H9 (cell line): ENCODE data around the gene NEURL3. TPM values are rescaled to one million over a fixed set of nuclear protein-coding genes. Genes with fewer than 3 reads are reported as not detected.

Experiments
- DNase-seq: peaks from one replicate; pipeline ENCODE4 v3.0.0-alpha.2; 2017
- H2AFZ ChIP-seq: one replicate; pipeline ENCODE4 v1.6.1; 2013; ENCODE audit warnings: mild to moderate bottlenecking, low read length, control low read depth, moderate library complexity
- H2AK5ac ChIP-seq: 2 replicates; pipeline ENCODE4 v1.6.1; 2013; ENCODE audit warnings: low read length, control low read depth, mixed read lengths; ENCODE audit not compliant: insufficient read length
- H2BK120ac ChIP-seq: one replicate; pipeline ENCODE4 v1.6.1; 2013; ENCODE audit warnings: low read depth, mild to moderate bottlenecking, low read length, control low read depth, inconsistent platforms; ENCODE audit not compliant: poor library complexity, severe bottlenecking
- H2BK12ac ChIP-seq: 2 replicates; pipeline ENCODE4 v1.6.1; 2013; ENCODE audit warnings: low read length, control low read depth, mixed read lengths, low read depth; ENCODE audit not compliant: insufficient read length
- H2BK15ac ChIP-seq: 2 replicates; pipeline ENCODE4 v1.6.1; 2013; ENCODE audit warnings: low read depth, low read length, control low read depth
- H2BK20ac ChIP-seq: one replicate; pipeline ENCODE4 v1.6.1; 2013; ENCODE audit warnings: low read depth, mild to moderate bottlenecking, low read length, control low read depth, inconsistent platforms; ENCODE audit not compliant: poor library complexity, severe bottlenecking
- H2BK5ac ChIP-seq: 2 replicates; pipeline ENCODE4 v1.6.1; 2013; ENCODE audit warnings: low read length, control low read depth, mixed read lengths; ENCODE audit not compliant: insufficient read length
- H3K14ac ChIP-seq: 2 replicates; pipeline ENCODE4 v1.6.1; 2013; ENCODE audit warnings: low read length, control low read depth; ENCODE audit not compliant: insufficient read depth
- H3K18ac ChIP-seq: 2 replicates; pipeline ENCODE4 v1.6.1; 2013; ENCODE audit warnings: low read depth, mild to moderate bottlenecking, mixed read lengths, low read length, control low read depth; ENCODE audit not compliant: insufficient read length
- H3K23ac ChIP-seq: 2 replicates; pipeline ENCODE4 v1.6.1; 2013; ENCODE audit warnings: low read length, control low read depth, mixed read lengths, low read depth; ENCODE audit not compliant: insufficient read length
- H3K23me2 ChIP-seq: 2 replicates; pipeline ENCODE4 v1.6.1; 2013; ENCODE audit warnings: low read depth, mild to moderate bottlenecking, mixed read lengths, low read length, control low read depth; ENCODE audit not compliant: insufficient read length, poor library complexity, severe bottlenecking
- H3K27ac ChIP-seq: 2 replicates; pipeline ENCODE4 v1.5.1; 2013; ENCODE audit warnings: low read length, control low read depth, mixed read lengths, low read depth; ENCODE audit not compliant: insufficient read length
- H3K27me3 ChIP-seq: 2 replicates; pipeline ENCODE4 v1.6.1; 2013; ENCODE audit warnings: low read length, control low read depth, inconsistent platforms; ENCODE audit not compliant: insufficient read depth
- H3K4ac ChIP-seq: 2 replicates; pipeline ENCODE4 v1.6.1; 2013; ENCODE audit warnings: low read depth, mild to moderate bottlenecking, control low read depth, inconsistent platforms, low read length, moderate library complexity
- H3K4me1 ChIP-seq: 2 replicates; pipeline ENCODE4 v1.6.1; 2013; ENCODE audit warnings: low read length, control low read depth, inconsistent platforms; ENCODE audit not compliant: insufficient read depth
- H3K4me2 ChIP-seq: 2 replicates; pipeline ENCODE4 v1.6.1; 2013; ENCODE audit warnings: low read length, control low read depth, mixed read lengths; ENCODE audit not compliant: insufficient read length, insufficient read depth
- H3K56ac ChIP-seq: 2 replicates; pipeline ENCODE4 v1.6.1; 2013; ENCODE audit warnings: low read depth, mild to moderate bottlenecking, mixed read lengths, low read length, control low read depth; ENCODE audit not compliant: insufficient read length
- H3K79me1 ChIP-seq: 2 replicates; pipeline ENCODE4 v1.6.1; 2013; ENCODE audit warnings: low read depth, mild to moderate bottlenecking, moderate library complexity, low read length, control low read depth, inconsistent platforms; ENCODE audit not compliant: insufficient read depth, poor library complexity, severe bottlenecking
- H3K79me2 ChIP-seq: 2 replicates; pipeline ENCODE4 v1.6.1; 2013; ENCODE audit warnings: low read length, control low read depth, inconsistent platforms; ENCODE audit not compliant: insufficient read depth
- H3K9ac ChIP-seq: 2 replicates; pipeline ENCODE4 v1.6.1; 2013; ENCODE audit warnings: low read length, control low read depth, mixed read lengths; ENCODE audit not compliant: insufficient read length; ENCODE audit errors: extremely low read depth
- H3K9me3 ChIP-seq: one replicate; pipeline ENCODE4 v1.6.1; 2013; ENCODE audit warnings: low read depth, low read length, inconsistent platforms; ENCODE audit not compliant: control insufficient read depth
- H3T11ph ChIP-seq: one replicate; pipeline ENCODE4 v1.6.1; 2013; ENCODE audit warnings: mild to moderate bottlenecking, low read length, control low read depth, inconsistent platforms
- H4K20me1 ChIP-seq: one replicate; pipeline ENCODE4 v1.6.1; 2013; ENCODE audit not compliant: control insufficient read depth, insufficient read length, insufficient read depth
- H4K5ac ChIP-seq: 2 replicates; pipeline ENCODE4 v1.6.1; 2013; ENCODE audit warnings: low read depth, mild to moderate bottlenecking, mixed read lengths, low read length, control low read depth; ENCODE audit not compliant: insufficient read length
- H4K8ac ChIP-seq: replicated peaks from 2 replicates; pipeline ENCODE4 v1.6.1; 2013; ENCODE audit warnings: low read length, control low read depth, mixed read lengths, low read depth; ENCODE audit not compliant: insufficient read length
- H4K91ac ChIP-seq: 2 replicates; pipeline ENCODE4 v1.6.1; 2013; ENCODE audit warnings: low read depth, mild to moderate bottlenecking, moderate library complexity, mixed read lengths, low read length, control low read depth; ENCODE audit not compliant: insufficient read length
- H3K27ac Mint-ChIP-seq, 3 experiments: 2 replicates in 2 of 3; 3 replicates in 1 of 3; pipeline ENCODE4 v1.8.0; 2020 to 2021; ENCODE audit warnings: mixed read lengths in 3 of 3, mild to moderate bottlenecking in 1 of 3, moderate library complexity in 1 of 3
- H3K27me3 Mint-ChIP-seq: 2 replicates; pipeline ENCODE4 v1.8.0; 2021; ENCODE audit warnings: low read depth, mild to moderate bottlenecking, moderate library complexity, mixed read lengths
- H3K36me3 Mint-ChIP-seq, 3 experiments: 2 replicates in 2 of 3; 3 replicates in 1 of 3; pipeline ENCODE4 v1.8.0; 2020 to 2021; ENCODE audit warnings: low read depth in 3 of 3, mixed read lengths in 3 of 3; ENCODE audit not compliant: insufficient read depth in 1 of 3
- H3K4me1 Mint-ChIP-seq, 2 experiments: 2 replicates each; pipeline ENCODE4 v1.8.0; 2020; ENCODE audit warnings: mixed read lengths in 2 of 2
- H3K4me3 Mint-ChIP-seq, 2 experiments: 2 replicates in 1 of 2; 3 replicates in 1 of 2; pipeline ENCODE4 v1.8.0; 2020 to 2021; ENCODE audit warnings: mild to moderate bottlenecking in 2 of 2, mixed read lengths in 2 of 2, moderate library complexity in 1 of 2
- H3K9me3 Mint-ChIP-seq, 2 experiments: 2 replicates in 1 of 2; 3 replicates in 1 of 2; pipeline ENCODE4 v1.8.0; 2020; ENCODE audit warnings: mild to moderate bottlenecking in 2 of 2, mixed read lengths in 2 of 2, moderate library complexity in 1 of 2
- CTCF ChIP-seq: fragments of 200-600 bp; sonication (generic); conservative IDR thresholded peaks from 3 replicates; pipeline ENCODE4 v1.8.0; 2021; ENCODE audit warnings: antibody characterized with exemption, mild to moderate bottlenecking
- WGBS: extraction: QIAGEN DNeasy Blood & Tissue Kit; methylation state at CpG from one replicate; pipeline ENCODE4 v1.1.7; 2013; ENCODE audit warnings: missing lambda C conversion rate, low lambda C conversion rate, mixed read lengths; ENCODE audit not compliant: insufficient read length; ENCODE audit errors: extremely low coverage; 5-methylcytosine and 5-hydroxymethylcytosine counted together
- total RNA-seq: library from RNA; stranded (reverse); gene quantifications from 2 replicates; pipeline ENCODE4 v1.2.1, GENCODE V29; 2021

Gene NEURL3
- total RNA-seq, 1 experiment from 2014 or later = not detected

GRCh38 chr2:96520231-96520630, 15.1 kb upstream of the NEURL3 start:
- Histone ChIP-seq H2AK5ac (no peak overlapping the region), H3K9me3 (no peaks in the 10 kb centered on the region), H4K8ac (no peak overlapping the region), H3K4me2 (no peak overlapping the region), H3K4ac (no peak overlapping the region), H3T11ph (no peak overlapping the region), H2AFZ (no peak overlapping the region), H3K79me2 (no peaks in the 10 kb centered on the region), H3K14ac (no peak overlapping the region), H2BK120ac (no peak overlapping the region), H3K27ac (no peak overlapping the region), H4K91ac (no peak overlapping the region), H3K23me2 (no peaks in the 10 kb centered on the region), H2BK12ac (no peak overlapping the region), H3K27me3 (no peaks in the 10 kb centered on the region), H3K56ac (no peak overlapping the region), H3K79me1 (no peaks in the 10 kb centered on the region), H3K4me1 (no peaks in the 10 kb centered on the region), H2BK15ac (no peak overlapping the region), H3K9ac (no peak overlapping the region), H4K20me1 (no peaks in the 10 kb centered on the region), H2BK20ac (no peak overlapping the region), H2BK5ac (no peak overlapping the region), H3K18ac (no peak overlapping the region), H4K5ac (no peak overlapping the region), H3K23ac (no peak overlapping the region)
- DNase-seq = no peak
- H3K27ac Mint-ChIP-seq = no peak overlapping the region
- peaks cover 4 to 9% (median 7%) of the 10 kb centered on the region in 3 experiments; a peak in 4 of 7 replicates for H3K36me3 Mint-ChIP-seq
- TF ChIP-seq CTCF = no peak
- no peaks in the 10 kb centered on the region for H3K4me1 Mint-ChIP-seq
- no peak overlapping the region for H3K4me3 Mint-ChIP-seq
- peaks cover 21% of the 10 kb centered on the region for H3K27me3 Mint-ChIP-seq
- WGBS = no CpG with 5 or more reads among the region's 4 CpGs
- peaks cover 19 to 24% of the 10 kb centered on the region in 2 experiments for H3K9me3 Mint-ChIP-seq
